Activated CD4-positive, alpha-beta memory T cell treated with anti-CD3 and anti-CD28 coated beads, Interleukin-2, amount 10 ng/mL, durations not matched to agents 7 days and 5 days (primary cell): ENCODE data around the gene CCND3. TPM values are rescaled to one million over a fixed set of nuclear protein-coding genes. Genes with fewer than 3 reads are reported as not detected.

ENCODE experiments used
- CTCF ChIA-PET: fragments of 350-600 bp; sonication (Branson Sonifier 250); formaldehyde crosslinking; loops from one replicate; lab custom pipeline; 2021; ENCODE audit warnings: antibody characterized with exemption, inconsistent platforms; lab: Charles Lee
- POLR2A ChIA-PET: fragments of 350-600 bp; sonication (Branson Sonifier 250); formaldehyde crosslinking; loops from one replicate; lab custom pipeline; 2021; ENCODE audit warnings: antibody characterized with exemption; lab: Charles Lee
- DNase-seq: peaks from one replicate; pipeline ENCODE4 v3.0.0-alpha.2; 2020
- H3K27ac Mint-ChIP-seq: one replicate; pipeline ENCODE4 v1.8.0; 2021; ENCODE audit warnings: mild to moderate bottlenecking, mixed read lengths
- H3K27me3 Mint-ChIP-seq: one replicate; pipeline ENCODE4 v1.8.0; 2021; ENCODE audit warnings: mixed read lengths
- H3K36me3 Mint-ChIP-seq: one replicate; pipeline ENCODE4 v1.8.0; 2021; ENCODE audit warnings: low read depth, mixed read lengths
- H3K4me1 Mint-ChIP-seq: one replicate; pipeline ENCODE4 v1.8.0; 2021; ENCODE audit warnings: mixed read lengths
- H3K4me3 Mint-ChIP-seq: one replicate; pipeline ENCODE4 v1.8.0; 2021; ENCODE audit warnings: mild to moderate bottlenecking, mixed read lengths
- H3K9me3 Mint-ChIP-seq: one replicate; pipeline ENCODE4 v1.8.0; 2021; ENCODE audit warnings: mixed read lengths
- total RNA-seq, 2 experiments: library from RNA; stranded (reverse); gene quantifications; one replicate each; pipeline ENCODE4 v1.2.3, GENCODE V29; 2021

Gene CCND3
- total RNA-seq, 2 experiments from 2014 or later: 456 to 464 TPM

DNA sequence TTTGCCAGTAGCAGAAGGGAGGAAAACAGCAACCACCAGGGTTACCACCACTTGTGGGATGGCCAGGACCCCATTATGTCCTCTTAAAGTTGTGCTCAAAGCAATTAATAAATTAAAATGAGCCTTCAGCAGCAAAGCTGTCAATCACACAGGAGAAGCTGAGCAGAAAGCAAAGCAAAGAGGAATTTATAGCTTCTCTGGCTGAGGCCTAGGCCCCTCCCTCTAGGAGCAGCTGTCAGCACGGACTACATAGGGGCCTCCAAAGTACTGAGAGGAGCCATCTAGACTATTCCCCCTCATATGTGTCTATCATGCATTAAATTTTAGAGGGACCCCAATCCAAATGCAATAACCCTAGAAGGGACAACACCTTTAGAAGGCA, 6.4 kb downstream of the CCND3 start:
- H3K27me3 Mint-ChIP-seq: no peaks in the 10 kb centered on the region
- peak overlapping the region; percentile 93 for H3K27ac Mint-ChIP-seq
- CTCF ChIA-PET: interaction anchor here (0.6 to 17.8 kb wide), 9 partner anchors 12 to 152 kb away, joined by 3 to 383 read pairs (median 4); partner anchors contain the start of genes BYSL, MED20, TAF8 and TOMM6
- DNase-seq: no peak
- peak overlapping the region; percentile 25 for H3K4me3 Mint-ChIP-seq
- H3K36me3 Mint-ChIP-seq: peaks cover 93% of the 10 kb centered on the region
- H3K9me3 Mint-ChIP-seq: no peaks in the 10 kb centered on the region
- peaks cover 67% of the 10 kb centered on the region for H3K4me1 Mint-ChIP-seq
- POLR2A ChIA-PET: interaction anchor here (0.6 to 17.3 kb wide), 8 partner anchors 9 to 148 kb away, joined by 3 to 553 read pairs (median 6); partner anchors contain the start of genes BYSL, MED20, TAF8 and TOMM6

DNA sequence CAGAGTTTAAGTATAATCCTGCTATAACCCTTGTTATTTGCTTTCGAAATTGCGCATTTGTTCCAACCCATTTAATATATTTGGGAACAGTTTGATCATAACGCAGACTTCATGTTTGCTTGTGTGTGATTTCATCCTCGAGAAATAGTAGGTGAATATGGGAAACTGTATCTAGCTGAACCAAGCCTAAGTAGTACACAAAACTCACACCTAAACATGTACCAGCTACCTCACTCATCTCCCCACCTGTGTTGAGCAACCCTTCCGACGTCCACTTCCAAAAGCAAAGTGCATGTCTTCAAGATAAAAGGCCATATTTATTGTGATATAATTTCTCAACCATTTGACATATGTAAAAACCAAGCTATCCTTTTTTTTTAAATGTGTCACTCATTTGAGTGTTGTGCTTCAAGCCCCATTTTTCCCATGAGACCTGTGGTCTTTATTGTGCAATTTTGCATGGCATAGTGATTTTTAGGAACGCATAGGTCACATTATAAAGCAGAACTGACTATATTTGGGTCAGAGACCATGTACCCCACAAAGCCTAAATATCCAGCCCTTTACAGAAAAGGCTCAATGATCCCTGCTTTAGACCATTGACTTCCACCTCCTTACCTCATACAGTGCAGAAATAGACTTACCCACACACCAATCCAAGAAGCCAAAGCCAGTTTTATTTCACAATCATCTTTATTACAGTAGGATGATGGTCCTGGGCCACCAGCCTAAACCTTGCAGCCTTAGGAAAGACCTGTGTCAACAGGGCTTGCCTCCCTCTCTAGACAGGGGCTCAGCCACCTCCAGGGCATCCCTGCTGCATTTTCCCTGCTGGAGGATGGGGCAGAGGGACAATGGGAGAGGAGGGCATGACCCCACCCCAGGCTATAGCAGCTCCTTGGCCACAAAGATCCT, 7.1 kb downstream of the CCND3 start:
- CTCF ChIA-PET: interaction anchor here (1.8 to 17.8 kb wide), 3 partner anchors 11 to 147 kb away, joined by 4 to 383 read pairs (median 192); partner anchors contain the start of genes BYSL, MED20, TAF8 and TOMM6
- Mint-ChIP-seq H3K4me3 (no peak overlapping the region), H3K9me3 (no peaks in the 10 kb centered on the region), H3K4me1 (peaks cover 67% of the 10 kb centered on the region), H3K27ac (peak overlapping the region; percentile 93), H3K36me3 (peaks cover 87% of the 10 kb centered on the region), H3K27me3 (no peaks in the 10 kb centered on the region)
- DNase-seq: no peak
- POLR2A ChIA-PET: interaction anchor here (0.6 to 17.3 kb wide), 6 partner anchors 10 to 148 kb away, joined by 4 to 553 read pairs (median 14); partner anchors contain the start of genes BYSL, MED20, TAF8 and TOMM6

GRCh38 chr6:41932378-41932777, 9.2 kb downstream of the CCND3 start:
- DNase-seq: no peak
- Mint-ChIP-seq H3K27me3 (no peaks in the 10 kb centered on the region), H3K27ac (peak overlapping the region; percentile 70), H3K36me3 (peaks cover 80% of the 10 kb centered on the region), H3K4me3 (no peak overlapping the region), H3K9me3 (no peaks in the 10 kb centered on the region), H3K4me1 (peaks cover 49% of the 10 kb centered on the region)
- POLR2A ChIA-PET: interaction anchor here (1.6 to 17.3 kb wide), 5 partner anchors 7 to 112 kb away, joined by 3 to 553 read pairs (median 29); partner anchors contain the start of genes BYSL, MED20, TAF8 and USP49
- CTCF ChIA-PET: interaction anchor here (0.9 to 17.8 kb wide), 3 partner anchors 9 to 113 kb away, joined by 3 to 383 read pairs (median 192); partner anchors contain the start of genes BYSL, CCND3, MED20 and TAF8

GRCh38 chr6:41931792-41932191, 9.8 kb downstream of the CCND3 start:
- ChIA-PET CTCF (interaction anchor here (0.8 to 17.8 kb wide), 3 partner anchors 9 to 114 kb away, joined by 3 to 383 read pairs (median 192); partner anchors contain the start of genes BYSL, MED20 and TAF8), POLR2A (interaction anchor here (1.7 to 17.3 kb wide), 5 partner anchors 8 to 113 kb away, joined by 3 to 553 read pairs (median 29); partner anchors contain the start of genes BYSL, MED20 and TAF8)
- Mint-ChIP-seq H3K4me3 (no peak overlapping the region), H3K4me1 (peaks cover 47% of the 10 kb centered on the region), H3K36me3 (peaks cover 77% of the 10 kb centered on the region), H3K9me3 (no peaks in the 10 kb centered on the region), H3K27me3 (no peaks in the 10 kb centered on the region), H3K27ac (peak overlapping the region; percentile 70)
- DNase-seq: no peak

GRCh38 chr6:41929924-41930323, 11.7 kb downstream of the CCND3 start:
- DNase-seq: no peak
- Mint-ChIP-seq H3K4me3 (no peak overlapping the region), H3K36me3 (peaks cover 65% of the 10 kb centered on the region), H3K27me3 (no peaks in the 10 kb centered on the region), H3K27ac (no peak overlapping the region), H3K4me1 (peaks cover 34% of the 10 kb centered on the region), H3K9me3 (no peaks in the 10 kb centered on the region)
- ChIA-PET CTCF (interaction anchor here (0.8 to 17.8 kb wide), 4 partner anchors 7 to 285 kb away, joined by 3 to 383 read pairs (median 98); partner anchors contain the start of genes BYSL, MED20 and TAF8), POLR2A (interaction anchor here (1.3 to 17.3 kb wide), 6 partner anchors 7 to 142 kb away, joined by 3 to 553 read pairs (median 17); partner anchors contain the start of genes BYSL, MED20, TAF8 and TOMM6)

DNA sequence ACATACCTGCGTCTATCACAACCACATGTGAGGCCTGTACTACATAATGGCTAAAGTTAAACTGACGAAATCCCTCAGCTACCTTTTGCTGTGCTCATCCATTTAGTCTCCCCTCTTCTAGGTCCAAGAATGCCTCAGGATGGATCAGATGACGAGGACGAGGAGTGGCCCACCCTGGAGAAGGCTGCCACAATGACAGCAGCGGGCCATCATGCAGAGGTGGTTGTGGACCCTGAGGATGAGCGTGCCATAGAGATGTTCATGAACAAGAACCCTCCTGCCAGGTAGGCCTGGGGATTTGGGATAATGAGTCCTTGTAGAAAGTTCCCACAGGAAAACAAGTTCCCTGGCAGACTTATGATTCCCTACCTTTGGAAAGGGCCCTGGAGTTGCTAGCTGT, 14.4 kb downstream of the CCND3 start:
- H3K4me1 Mint-ChIP-seq: peaks cover 39% of the 10 kb centered on the region
- H3K4me3 Mint-ChIP-seq: no peak overlapping the region
- CTCF ChIA-PET: interaction anchor here (1.0 kb wide), 1 partner anchor 9 kb away, joined by 3 read pairs; no protein-coding TSS in a partner anchor
- H3K27me3 Mint-ChIP-seq: no peaks in the 10 kb centered on the region
- peaks cover 60% of the 10 kb centered on the region for H3K36me3 Mint-ChIP-seq
- no peak for DNase-seq
- POLR2A ChIA-PET: interaction anchor here (5.6 to 17.3 kb wide), 2 partner anchors 12 to 117 kb away, joined by 29 to 553 read pairs; partner anchors contain the start of gene TAF8
- H3K27ac Mint-ChIP-seq: peak overlapping the region; percentile 11
- no peaks in the 10 kb centered on the region for H3K9me3 Mint-ChIP-seq

DNA sequence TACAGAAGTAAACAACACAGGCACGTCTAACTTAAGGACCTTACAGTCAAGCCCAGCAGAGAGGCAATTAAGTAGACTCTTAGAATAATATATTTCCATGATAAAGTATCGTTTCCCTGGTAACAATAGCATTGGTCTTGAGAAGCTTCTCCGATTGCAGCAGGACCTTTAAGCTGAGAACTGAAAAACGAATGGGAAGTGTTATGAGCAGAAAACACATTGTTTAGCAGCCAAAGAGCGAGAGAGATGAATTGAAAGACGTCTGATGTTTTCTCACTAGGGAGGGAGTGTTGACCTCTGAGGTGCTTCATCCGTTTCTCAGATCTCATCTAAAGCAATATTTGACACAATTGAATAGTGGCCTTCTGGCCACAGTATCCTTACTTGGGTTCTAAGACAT, 19.5 kb downstream of the CCND3 start:
- no peaks in the 10 kb centered on the region for H3K9me3 Mint-ChIP-seq
- POLR2A ChIA-PET: interaction anchor here (0.7 to 5.7 kb wide), 8 partner anchors 9 to 848 kb away, joined by 3 to 191 read pairs (median 7); partner anchors contain the start of genes CCND3, TAF8 and TOMM6
- peaks cover 36% of the 10 kb centered on the region for H3K36me3 Mint-ChIP-seq
- no peaks in the 10 kb centered on the region for H3K27me3 Mint-ChIP-seq
- peaks cover 56% of the 10 kb centered on the region for H3K4me1 Mint-ChIP-seq
- H3K4me3 Mint-ChIP-seq: peak overlapping the region; percentile 95
- DNase-seq: no peak
- CTCF ChIA-PET: interaction anchor here (1.2 to 6.3 kb wide), 10 partner anchors 13 to 626 kb away, joined by 3 to 199 read pairs (median 10); partner anchors contain the start of genes CCND3, TAF8 and TOMM6
- peak overlapping the region; percentile 97 for H3K27ac Mint-ChIP-seq

- Mint-ChIP-seq H3K27ac (peak overlapping the region; percentile 97), H3K9me3 (no peaks in the 10 kb centered on the region), H3K4me1 (peaks cover 57% of the 10 kb centered on the region), H3K4me3 (peak overlapping the region; percentile 95), H3K27me3 (no peaks in the 10 kb centered on the region), H3K36me3 (peaks cover 36% of the 10 kb centered on the region)
- CTCF ChIA-PET: interaction anchor here (0.9 to 6.3 kb wide), 28 partner anchors 9 to 644 kb away, joined by 3 to 199 read pairs (median 5); partner anchors contain the start of genes CCND3, PRICKLE4, TAF8 and TOMM6
- DNase-seq: no peak
- POLR2A ChIA-PET: interaction anchor here (0.7 to 5.7 kb wide), 20 partner anchors 8 to 968 kb away, joined by 3 to 191 read pairs (median 4); partner anchors contain the start of genes CCND3, TAF8, TOMM6 and USP49
These were observed 20.0 kb downstream of the CCND3 start for GRCh38 chr6:41921712-41921998.

DNA sequence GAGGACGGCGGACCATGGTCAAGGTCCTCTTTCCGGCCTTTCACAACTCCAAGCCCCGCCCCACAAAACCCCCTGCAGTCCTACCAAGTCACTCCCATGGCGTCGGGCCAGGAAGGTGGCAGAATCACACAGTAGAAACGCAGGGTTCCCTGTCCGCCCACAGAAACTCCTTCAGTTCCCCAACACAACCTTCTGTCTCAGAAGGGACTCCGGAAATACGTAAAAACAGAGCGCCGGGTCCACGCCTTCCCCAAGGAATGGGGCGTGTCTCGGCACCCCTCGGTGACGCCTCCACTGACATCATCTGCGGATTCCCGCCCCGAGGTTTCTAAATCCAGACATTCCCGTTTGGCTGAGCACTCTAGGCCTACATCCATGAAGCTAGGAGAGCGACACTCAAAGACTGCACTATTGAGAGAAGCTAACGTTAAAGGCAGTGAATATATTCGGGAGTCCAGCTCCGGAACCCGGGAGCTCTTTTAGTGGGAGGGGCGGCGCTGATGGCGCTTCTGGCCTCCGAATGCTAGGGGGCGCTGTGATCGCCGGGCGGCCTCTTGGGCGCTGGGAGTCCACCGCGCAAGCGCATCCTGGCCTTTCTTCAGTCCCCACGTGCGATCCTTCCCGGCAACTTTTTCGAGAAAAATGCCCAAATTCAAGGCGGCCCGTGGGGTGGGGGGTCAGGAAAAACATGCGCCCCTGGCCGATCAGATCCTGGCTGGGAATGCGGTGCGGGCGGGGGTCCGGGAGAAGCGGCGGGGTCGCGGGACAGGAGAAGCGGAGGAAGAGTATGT, 20.5 kb downstream of the CCND3 start, which contains the start of the genes BYSL and MED20:
Gene BYSL, plus strand, starts transcription at position 579 of the 791 bp plus-strand sequence. Its CDS starts 64 bp downstream, at position 643.
Gene MED20, minus strand, starts transcription at position 219 of the 791 bp plus-strand sequence. Its CDS starts 121 bp downstream, at position 98.
- peak; percentile 95 for DNase-seq
- no peaks in the 10 kb centered on the region for H3K9me3 Mint-ChIP-seq
- peak within 1 kb of the TSS; percentile 95 for H3K4me3 Mint-ChIP-seq
- H3K4me1 Mint-ChIP-seq: peaks cover 59% of the 10 kb centered on the region
- peaks cover 39% of the 10 kb centered on the region for H3K36me3 Mint-ChIP-seq
- H3K27me3 Mint-ChIP-seq: no peaks in the 10 kb centered on the region
- ChIA-PET POLR2A (interaction anchor here (0.7 to 5.7 kb wide), 21 partner anchors 8 to 969 kb away, joined by 3 to 191 read pairs (median 4); partner anchors contain the start of genes CCND3, MRPS10, TAF8 and TOMM6), CTCF (interaction anchor here (0.6 to 6.3 kb wide), 44 partner anchors 9 to 645 kb away, joined by 3 to 199 read pairs (median 5); partner anchors contain the start of genes CCND3, FRS3, PRICKLE4 and TAF8)
- peak within 1 kb of the TSS; percentile 97 for H3K27ac Mint-ChIP-seq

GRCh38 chr6:41917528-41917927, 24.1 kb downstream of the CCND3 start:
- H3K36me3 Mint-ChIP-seq: peaks cover 41% of the 10 kb centered on the region
- H3K27ac Mint-ChIP-seq: peak overlapping the region; percentile 60
- DNase-seq: no peak
- ChIA-PET POLR2A (no interaction called here), CTCF (no interaction called here)
- H3K4me3 Mint-ChIP-seq: no peak overlapping the region
- peaks cover 52% of the 10 kb centered on the region for H3K4me1 Mint-ChIP-seq
- no peaks in the 10 kb centered on the region for H3K9me3 Mint-ChIP-seq
- no peaks in the 10 kb centered on the region for H3K27me3 Mint-ChIP-seq

DNA sequence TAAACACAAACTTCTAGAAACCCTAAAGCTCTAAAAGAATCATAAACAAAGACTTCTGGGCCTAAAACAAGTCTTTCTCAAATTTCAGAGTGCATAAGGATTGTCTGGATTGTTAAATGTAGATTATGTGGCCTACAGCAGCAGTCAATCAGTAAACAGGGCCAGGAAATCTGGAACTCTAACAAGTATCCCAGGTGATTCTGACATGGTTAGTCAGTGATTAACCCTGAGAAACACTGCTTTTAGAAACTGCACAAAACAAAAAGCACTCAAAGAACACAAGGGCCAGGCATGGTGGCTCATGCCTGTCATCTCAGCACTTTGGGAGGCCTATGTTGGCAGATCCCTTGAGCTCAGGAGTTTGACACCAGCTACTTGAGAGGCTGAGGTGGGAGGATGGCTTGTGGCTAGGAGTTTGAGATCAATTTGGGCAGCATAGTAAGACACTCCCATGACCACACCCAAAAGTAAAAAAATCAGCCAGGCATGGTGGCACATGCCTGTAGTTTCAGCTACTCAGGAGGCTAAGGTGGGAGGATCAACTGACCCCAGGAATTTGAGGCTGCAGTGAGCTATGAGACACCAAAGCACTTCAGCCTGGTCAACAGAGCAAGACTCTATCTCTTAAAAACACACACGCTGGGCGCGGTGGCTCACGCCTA, 26.6 kb downstream of the CCND3 start:
- Mint-ChIP-seq H3K27ac (peak overlapping the region; percentile 27), H3K36me3 (peaks cover 43% of the 10 kb centered on the region), H3K27me3 (no peaks in the 10 kb centered on the region), H3K9me3 (no peaks in the 10 kb centered on the region), H3K4me1 (peaks cover 41% of the 10 kb centered on the region), H3K4me3 (no peak overlapping the region)
- ChIA-PET POLR2A (interaction anchor here (1.0 to 2.1 kb wide), 5 partner anchors 12 to 128 kb away, joined by 3 to 6 read pairs (median 3); partner anchors contain the start of gene TOMM6), CTCF (interaction anchor here (1.0 to 3.0 kb wide), 3 partner anchors 21 to 129 kb away, joined by 4 to 18 read pairs (median 4); partner anchors contain the start of gene TOMM6)
- DNase-seq: no peak
